DMS79 (cell line): ENCODE results near the gene SPAG17.
A peak's percentile ranks its signal among the peaks of the same experiment; 100 is the strongest.

Experiments used
- DNase-seq: peaks from one replicate; lab custom pipeline; 2025; lab: John Stamatoyannopoulos, UW

Gene SPAG17

GRCh38 chr1:118118873-118119463 is 66.1 kb downstream of the SPAG17 start:
- no peak for DNase-seq

- no peak for DNase-seq
These were observed 66.6 kb downstream of the SPAG17 start for GRCh38 chr1:118118469-118118868.

GRCh38 chr1:118117521-118117920 is 67.5 kb downstream of the SPAG17 start:
- DNase-seq: no peak

- no peak for DNase-seq
These were observed 68.1 kb downstream of the SPAG17 start for GRCh38 chr1:118116909-118117308.

- DNase-seq: no peak
These were observed 68.6 kb downstream of the SPAG17 start for GRCh38 chr1:118116401-118116800.

GRCh38 chr1:118115567-118116295 is 69.3 kb downstream of the SPAG17 start:
- DNase-seq: no peak

GRCh38 chr1:118113261-118113660 is 71.8 kb downstream of the SPAG17 start:
- DNase-seq: no peak

- DNase-seq: no peak
These were observed 74.4 kb downstream of the SPAG17 start for GRCh38 chr1:118110580-118110979.

- no peak for DNase-seq
These were observed 80.1 kb downstream of the SPAG17 start for GRCh38 chr1:118104951-118105350.

- DNase-seq: no peak
These were observed 82.6 kb downstream of the SPAG17 start for GRCh38 chr1:118102445-118102844.

- no peak for DNase-seq
These were observed 83.0 kb downstream of the SPAG17 start for GRCh38 chr1:118101999-118102398.

- no peak for DNase-seq
These were observed 83.5 kb downstream of the SPAG17 start for GRCh38 chr1:118101515-118101844.

- DNase-seq: peak; percentile 46
These were observed 84.1 kb downstream of the SPAG17 start for GRCh38 chr1:118100686-118101514.

GRCh38 chr1:118099686-118100085 is 85.3 kb downstream of the SPAG17 start:
- DNase-seq: no peak

- DNase-seq: no peak
These were observed 87.2 kb downstream of the SPAG17 start for GRCh38 chr1:118097622-118098348.

GRCh38 chr1:118093017-118093416 is 92.0 kb downstream of the SPAG17 start:
- DNase-seq: no peak

GRCh38 chr1:118090130-118090529 is 94.9 kb downstream of the SPAG17 start:
- DNase-seq: no peak

GRCh38 chr1:118085365-118085764 is 99.7 kb downstream of the SPAG17 start:
- DNase-seq: no peak

GRCh38 chr1:118084400-118084799 is 100.6 kb downstream of the SPAG17 start:
- no peak for DNase-seq

- no peak for DNase-seq
These were observed 102.0 kb downstream of the SPAG17 start for GRCh38 chr1:118082984-118083383.

GRCh38 chr1:118081387-118081786 is 103.6 kb downstream of the SPAG17 start:
- peak; percentile 62 for DNase-seq

- DNase-seq: no peak
These were observed 107.5 kb downstream of the SPAG17 start for GRCh38 chr1:118077331-118078045.
